ENCODE measurements around the gene PDE6D. TPM values are rescaled to one million over a fixed set of nuclear protein-coding genes. Genes with fewer than 3 reads are reported as not detected.

PDE6D gene
- polyA plus RNA-seq, 3 donors = 24.3 to 26.1 (median 25.6) TPM

Other genes starting within 250 kb of the PDE6D start
- not detected for gene TEX44, start 188.4 kb downstream of the PDE6D start, polyA plus RNA-seq (ENCODE audit: insufficient read length in 3 of 3)
- 1,000 to 10,000 TPM; 2,063 to 2,308 (median 2,262) TPM for gene PTMA, start 72.8 kb downstream of the PDE6D start, polyA plus RNA-seq (ENCODE audit: insufficient read length in 3 of 3)
- gene COPS7B, start 5.2 kb upstream of the PDE6D start, polyA plus RNA-seq (ENCODE audit: insufficient read length in 3 of 3) = 10 to 100 TPM; 46.6 to 65.2 (median 58.5) TPM
- 1 to 10 TPM in 1 of 3 donors, under 1 TPM in 2; 0.25 to 1.1 (median 0.67) TPM for gene NPPC, start 145.1 kb upstream of the PDE6D start, polyA plus RNA-seq (ENCODE audit: insufficient read length in 3 of 3)
- gene DIS3L2, start 180.4 kb upstream of the PDE6D start, polyA plus RNA-seq (ENCODE audit: insufficient read length in 3 of 3) = 10 to 100 TPM; 33.5 to 43.8 (median 37.1) TPM